ENCODE results near the gene GORASP1. TPM values are rescaled to one million over a fixed set of nuclear protein-coding genes. Genes with fewer than 3 reads are reported as not detected.

GORASP1 gene
- polyA plus RNA-seq, 3 donors = 23.2 to 105 (median 31.2) TPM

DNA sequence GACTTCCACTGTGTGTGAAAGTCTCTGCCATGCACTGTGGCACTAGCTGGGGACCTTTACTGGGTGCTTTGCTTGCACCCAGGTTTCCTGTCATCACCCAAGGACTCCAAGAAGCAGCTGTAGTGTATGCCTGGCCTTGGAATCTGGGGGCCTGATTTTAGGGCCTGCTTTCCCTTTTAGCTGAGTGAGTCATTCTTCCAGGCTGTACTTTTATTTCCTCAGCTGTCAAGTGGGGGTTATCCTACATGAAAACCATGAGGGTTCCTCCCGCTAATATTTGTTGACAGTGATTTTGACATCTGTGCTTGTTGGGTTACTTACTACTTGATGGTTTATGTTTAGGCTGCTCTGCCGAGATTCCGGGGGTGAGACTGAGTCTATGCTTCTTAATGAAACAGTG lies 18.5 kb downstream of the GORASP1 start:
- DNase-seq = no peak
- no peak overlapping the region for H3K4me2 ChIP-seq (replicated peaks; ENCODE audit: extremely low read depth, low read length, poor library complexity, severe bottlenecking)
- TF ChIP-seq, protein P1, sequence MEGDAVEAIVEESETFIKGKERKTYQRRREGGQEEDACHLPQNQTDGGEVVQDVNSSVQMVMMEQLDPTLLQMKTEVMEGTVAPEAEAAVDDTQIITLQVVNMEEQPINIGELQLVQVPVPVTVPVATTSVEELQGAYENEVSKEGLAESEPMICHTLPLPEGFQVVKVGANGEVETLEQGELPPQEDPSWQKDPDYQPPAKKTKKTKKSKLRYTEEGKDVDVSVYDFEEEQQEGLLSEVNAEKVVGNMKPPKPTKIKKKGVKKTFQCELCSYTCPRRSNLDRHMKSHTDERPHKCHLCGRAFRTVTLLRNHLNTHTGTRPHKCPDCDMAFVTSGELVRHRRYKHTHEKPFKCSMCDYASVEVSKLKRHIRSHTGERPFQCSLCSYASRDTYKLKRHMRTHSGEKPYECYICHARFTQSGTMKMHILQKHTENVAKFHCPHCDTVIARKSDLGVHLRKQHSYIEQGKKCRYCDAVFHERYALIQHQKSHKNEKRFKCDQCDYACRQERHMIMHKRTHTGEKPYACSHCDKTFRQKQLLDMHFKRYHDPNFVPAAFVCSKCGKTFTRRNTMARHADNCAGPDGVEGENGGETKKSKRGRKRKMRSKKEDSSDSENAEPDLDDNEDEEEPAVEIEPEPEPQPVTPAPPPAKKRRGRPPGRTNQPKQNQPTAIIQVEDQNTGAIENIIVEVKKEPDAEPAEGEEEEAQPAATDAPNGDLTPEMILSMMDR (IDR thresholded peaks at IDR 0.05) = no peak
- no peaks in the 10 kb centered on the region for H3K4me1 ChIP-seq (ENCODE audit: control insufficient read depth in 1 of 2, insufficient read depth in 2 of 2, low read length in 2 of 2)
- no peak overlapping the region for H3K4me3 ChIP-seq (replicated peaks in 1 of 3; ENCODE audit: low read depth in 2 of 3, low read length in 3 of 3)
- Mint-ChIP-seq H3K9me3 (no peaks in the 10 kb centered on the region), H3K27me3 (ENCODE audit: low read depth in 3 of 3) (no peaks in the 10 kb centered on the region), H3K27ac (no peak overlapping the region), H3K36me3 (peaks cover 77 to 84% of the 10 kb centered on the region in 2 donors), H3K4me3 (no peak overlapping the region), H3K4me1 (no peaks in the 10 kb centered on the region)
- peaks cover 80 to 97% of the 10 kb centered on the region in 2 donors for H3K36me3 ChIP-seq (replicated peaks in 1 of 2; ENCODE audit: control insufficient read depth in 1 of 2, insufficient read depth in 2 of 2, low read length in 2 of 2)
- intact Hi-C loops (cut with micrococcal nuclease) = no loop called here
- no peaks in the 10 kb centered on the region for H3K79me2 ChIP-seq (ENCODE audit: insufficient read depth, low read length)
- H3K27me3 ChIP-seq (ENCODE audit: control insufficient read depth in 2 of 2, insufficient read depth in 2 of 2, low read length in 2 of 2) = no peaks in the 10 kb centered on the region
- H2AFZ ChIP-seq (ENCODE audit: insufficient read depth, low read depth, low read length, poor library complexity, severe bottlenecking) = no peak overlapping the region
- no peaks in the 10 kb centered on the region for H4K20me1 ChIP-seq (ENCODE audit: insufficient read depth, low read length)
- 71% methylated on average over 1 of the region's 3 CpGs for WGBS (ENCODE audit: insufficient coverage)
- no peak overlapping the region for H3K27ac ChIP-seq (ENCODE audit: low read depth in 1 of 2, low read length in 2 of 2)
- H3K9me3 ChIP-seq (replicated peaks in 1 of 2; ENCODE audit: control insufficient read depth in 1 of 2, insufficient read depth in 1 of 2, low read length in 2 of 2) = no peaks in the 10 kb centered on the region
- H3K9ac ChIP-seq (ENCODE audit: insufficient read depth, low read length, poor library complexity, severe bottlenecking) = no peak overlapping the region

DNA sequence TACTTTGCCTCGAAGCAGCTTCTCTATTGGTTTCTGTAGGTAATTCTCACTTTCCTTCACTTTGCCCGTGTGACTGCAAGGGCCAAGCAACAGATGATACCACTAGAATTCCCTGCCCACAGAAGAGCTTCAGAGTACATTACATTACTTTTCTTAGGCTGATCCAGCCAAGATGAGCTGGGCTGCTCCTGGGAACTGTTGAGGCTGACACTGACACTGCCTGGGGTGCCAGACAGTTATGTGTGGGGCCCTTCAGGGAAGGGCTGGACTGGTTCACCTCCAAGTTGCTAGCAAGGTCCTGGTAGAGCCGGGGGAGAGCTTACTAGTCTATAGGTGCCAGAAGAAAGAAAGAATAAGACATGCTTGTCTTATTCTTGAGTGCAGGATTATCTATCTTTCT lies 19.0 kb downstream of the GORASP1 start:
- no peak for DNase-seq

More for the DNA sequence above, 19.0 kb downstream of the GORASP1 start:
- TF ChIP-seq, protein P1 (IDR thresholded peaks at IDR 0.05) = no peak
- Histone ChIP-seq H3K4me2 (replicated peaks; ENCODE audit: extremely low read depth, low read length, poor library complexity, severe bottlenecking) (no peak overlapping the region), H3K4me1 (ENCODE audit: control insufficient read depth in 1 of 2, insufficient read depth in 2 of 2, low read length in 2 of 2) (no peaks in the 10 kb centered on the region), H2AFZ (ENCODE audit: insufficient read depth, low read depth, low read length, poor library complexity, severe bottlenecking) (no peak overlapping the region), H3K36me3 (replicated peaks in 1 of 2; ENCODE audit: control insufficient read depth in 1 of 2, insufficient read depth in 2 of 2, low read length in 2 of 2) (peaks cover 77 to 97% of the 10 kb centered on the region in 2 donors), H3K9ac (ENCODE audit: insufficient read depth, low read length, poor library complexity, severe bottlenecking) (no peak overlapping the region), H3K9me3 (replicated peaks in 1 of 2; ENCODE audit: control insufficient read depth in 1 of 2, insufficient read depth in 1 of 2, low read length in 2 of 2) (no peaks in the 10 kb centered on the region), H3K27me3 (ENCODE audit: control insufficient read depth in 2 of 2, insufficient read depth in 2 of 2, low read length in 2 of 2) (no peaks in the 10 kb centered on the region), H4K20me1 (ENCODE audit: insufficient read depth, low read length) (no peaks in the 10 kb centered on the region), H3K79me2 (ENCODE audit: insufficient read depth, low read length) (no peaks in the 10 kb centered on the region), H3K4me3 (replicated peaks in 1 of 3; ENCODE audit: low read depth in 2 of 3, low read length in 3 of 3) (no peak overlapping the region), H3K27ac (ENCODE audit: low read depth in 1 of 2, low read length in 2 of 2) (no peak overlapping the region)
- no peaks in the 10 kb centered on the region for H3K9me3 Mint-ChIP-seq
- intact Hi-C loops (cut with micrococcal nuclease) = no loop called here
- H3K4me1 Mint-ChIP-seq = no peaks in the 10 kb centered on the region
- 90% methylated on average over 2 of the region's 3 CpGs for WGBS (ENCODE audit: insufficient coverage)
- H3K27me3 Mint-ChIP-seq (ENCODE audit: low read depth in 3 of 3) = no peaks in the 10 kb centered on the region
- H3K4me3 Mint-ChIP-seq = no peak overlapping the region
- H3K27ac Mint-ChIP-seq = no peak overlapping the region
- H3K36me3 Mint-ChIP-seq = peaks cover 77 to 84% of the 10 kb centered on the region in 2 donors

Measured in CD14-positive monocyte (primary cell).